Activated T-helper 17 cell treated with anti-CD3 and anti-CD28 coated beads, Interleukin-2, amount 50 U/mL, for 72 hours (primary cell): ENCODE data around the gene OR5D13. TPM values are rescaled to one million over a fixed set of nuclear protein-coding genes. Genes with fewer than 3 reads are reported as not detected.

Source experiments
- ATAC-seq: fragments of 150-1000 bp; cut with Tn5 transposase; replicated peaks from 2 replicates; pipeline ENCODE4 v1.10.0; 2021; ENCODE audit warnings: mild to moderate bottlenecking, moderate library complexity
- H3K27ac Mint-ChIP-seq: one replicate; pipeline ENCODE4 v1.8.0; 2022; ENCODE audit warnings: mixed read lengths
- H3K27me3 Mint-ChIP-seq: one replicate; pipeline ENCODE4 v1.8.0; 2022; ENCODE audit warnings: mixed read lengths
- H3K36me3 Mint-ChIP-seq: one replicate; pipeline ENCODE4 v1.8.0; 2022; ENCODE audit warnings: low read depth, mild to moderate bottlenecking, mixed read lengths
- H3K4me1 Mint-ChIP-seq: one replicate; pipeline ENCODE4 v1.8.0; 2022; ENCODE audit warnings: mixed read lengths
- H3K4me3 Mint-ChIP-seq: one replicate; pipeline ENCODE4 v1.8.0; 2022; ENCODE audit warnings: mild to moderate bottlenecking, mixed read lengths
- H3K9me3 Mint-ChIP-seq: one replicate; pipeline ENCODE4 v1.8.0; 2022; ENCODE audit warnings: mixed read lengths
- total RNA-seq, 2 donors: library from RNA; stranded (reverse); gene quantifications; one replicate each; pipeline ENCODE4 v1.2.3, GENCODE V29; 2022

The OR5D13 gene, protein sequence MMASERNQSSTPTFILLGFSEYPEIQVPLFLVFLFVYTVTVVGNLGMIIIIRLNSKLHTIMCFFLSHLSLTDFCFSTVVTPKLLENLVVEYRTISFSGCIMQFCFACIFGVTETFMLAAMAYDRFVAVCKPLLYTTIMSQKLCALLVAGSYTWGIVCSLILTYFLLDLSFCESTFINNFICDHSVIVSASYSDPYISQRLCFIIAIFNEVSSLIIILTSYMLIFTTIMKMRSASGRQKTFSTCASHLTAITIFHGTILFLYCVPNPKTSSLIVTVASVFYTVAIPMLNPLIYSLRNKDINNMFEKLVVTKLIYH
- total RNA-seq: not detected

DNA sequence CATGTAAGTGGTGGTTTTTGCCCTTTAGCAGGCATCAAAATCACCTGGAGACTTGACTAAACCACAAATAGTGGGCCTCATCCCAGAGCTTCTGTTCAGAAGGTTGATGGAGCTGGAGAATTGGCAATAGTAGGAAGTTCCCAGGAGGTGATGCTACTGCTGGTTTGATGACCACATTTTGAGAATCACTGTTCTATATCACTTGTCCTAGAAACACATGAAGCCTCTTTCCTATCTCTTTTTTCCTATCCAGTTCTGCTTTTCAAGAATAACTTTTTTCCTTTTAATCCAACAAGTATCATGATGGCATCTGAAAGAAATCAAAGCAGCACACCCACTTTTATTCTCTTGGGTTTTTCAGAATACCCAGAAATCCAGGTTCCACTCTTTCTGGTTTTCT lies at the start of gene OR5D13:
Gene OR5D13, plus strand, starts transcription at position 301 of the 400 bp plus-strand sequence. Its CDS starts 0 bp downstream, at position 301.
- no peaks in the 10 kb centered on the region for H3K36me3 Mint-ChIP-seq
- H3K27ac Mint-ChIP-seq: no peak within 1 kb of the TSS
- H3K4me1 Mint-ChIP-seq: no peaks in the 10 kb centered on the region
- no peak for ATAC-seq
- H3K9me3 Mint-ChIP-seq: peaks cover 16% of the 10 kb centered on the region
- no peak within 1 kb of the TSS for H3K4me3 Mint-ChIP-seq
- H3K27me3 Mint-ChIP-seq: no peaks in the 10 kb centered on the region

DNA sequence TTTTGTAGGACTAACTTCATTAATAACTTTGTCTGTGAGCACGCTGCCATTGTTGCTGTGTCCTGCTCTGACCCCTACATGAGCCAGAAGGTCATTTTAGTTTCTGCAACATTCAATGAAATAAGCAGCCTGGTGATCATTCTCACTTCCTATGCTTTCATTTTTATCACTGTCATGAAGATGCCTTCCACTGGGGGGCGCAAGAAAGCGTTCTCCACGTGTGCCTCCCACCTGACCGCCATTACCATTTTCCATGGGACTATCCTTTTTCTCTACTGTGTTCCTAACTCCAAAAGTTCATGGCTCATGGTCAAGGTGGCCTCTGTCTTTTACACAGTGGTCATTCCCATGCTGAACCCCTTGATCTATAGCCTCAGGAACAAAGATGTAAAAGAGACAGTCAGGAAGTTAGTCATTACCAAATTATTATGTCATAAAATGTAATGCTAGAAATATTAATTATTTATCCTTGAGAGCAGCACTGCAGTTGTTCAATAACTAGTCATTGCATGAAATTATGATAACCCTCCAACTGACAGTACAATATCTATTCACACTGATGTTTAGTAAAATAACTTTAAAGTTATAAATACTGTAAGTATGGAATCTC lies 46.4 kb upstream of the OR5D13 start:
- Mint-ChIP-seq H3K4me3 (no peak overlapping the region), H3K27me3 (no peaks in the 10 kb centered on the region), H3K27ac (no peak overlapping the region), H3K4me1 (no peaks in the 10 kb centered on the region), H3K9me3 (peaks cover 8% of the 10 kb centered on the region), H3K36me3 (no peaks in the 10 kb centered on the region)
- no peak for ATAC-seq

DNA sequence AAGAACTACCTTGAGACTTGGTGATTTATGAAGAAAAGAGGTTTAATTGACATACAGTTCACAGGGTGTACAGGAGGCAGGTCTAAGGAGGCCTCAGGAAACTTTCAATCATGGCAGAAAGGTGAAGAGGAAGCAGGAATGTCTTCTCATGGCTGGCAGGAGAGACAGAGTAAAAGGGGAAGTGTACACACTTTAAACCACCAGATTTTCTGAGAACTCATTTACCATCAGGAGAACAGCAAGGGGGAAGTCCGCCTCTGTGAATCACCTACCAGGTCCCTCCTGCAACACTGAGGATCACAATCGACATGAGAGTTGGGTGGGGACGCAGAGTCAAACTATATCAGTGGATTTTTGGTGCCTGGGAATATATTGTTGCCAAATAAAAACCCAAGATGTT lies 40.3 kb upstream of the OR5D13 start:
- peaks cover 17% of the 10 kb centered on the region for H3K9me3 Mint-ChIP-seq

DNA sequence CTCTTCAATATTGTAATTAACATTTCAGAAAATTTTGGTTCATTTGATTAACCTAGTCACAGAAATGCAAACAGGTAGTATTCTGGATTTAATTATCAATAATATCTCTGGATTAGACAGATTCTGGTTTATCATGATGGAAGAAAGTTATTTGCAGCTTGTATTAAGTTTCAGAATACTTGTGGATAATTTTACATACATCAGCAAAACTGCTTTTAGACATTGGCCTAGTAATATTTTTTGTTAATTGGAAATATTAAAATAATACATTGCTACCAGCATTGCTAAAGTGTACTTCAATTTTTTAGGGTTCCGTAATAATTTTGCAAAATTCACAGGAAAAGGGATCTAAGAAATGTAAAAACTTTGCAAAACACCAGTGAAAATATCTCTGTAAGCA lies 18.4 kb downstream of the OR5D13 start:
- peaks cover 21% of the 10 kb centered on the region for H3K9me3 Mint-ChIP-seq
- no peaks in the 10 kb centered on the region for H3K36me3 Mint-ChIP-seq
- H3K4me3 Mint-ChIP-seq: no peak overlapping the region
- H3K4me1 Mint-ChIP-seq: no peaks in the 10 kb centered on the region
- no peak for ATAC-seq
- H3K27ac Mint-ChIP-seq: no peak overlapping the region
- no peaks in the 10 kb centered on the region for H3K27me3 Mint-ChIP-seq

More for the DNA sequence above, 40.3 kb upstream of the OR5D13 start:
- H3K4me3 Mint-ChIP-seq: no peak overlapping the region
- H3K27ac Mint-ChIP-seq: no peak overlapping the region
- H3K4me1 Mint-ChIP-seq: no peaks in the 10 kb centered on the region
- H3K36me3 Mint-ChIP-seq: no peaks in the 10 kb centered on the region
- ATAC-seq: no peak
- no peaks in the 10 kb centered on the region for H3K27me3 Mint-ChIP-seq

DNA sequence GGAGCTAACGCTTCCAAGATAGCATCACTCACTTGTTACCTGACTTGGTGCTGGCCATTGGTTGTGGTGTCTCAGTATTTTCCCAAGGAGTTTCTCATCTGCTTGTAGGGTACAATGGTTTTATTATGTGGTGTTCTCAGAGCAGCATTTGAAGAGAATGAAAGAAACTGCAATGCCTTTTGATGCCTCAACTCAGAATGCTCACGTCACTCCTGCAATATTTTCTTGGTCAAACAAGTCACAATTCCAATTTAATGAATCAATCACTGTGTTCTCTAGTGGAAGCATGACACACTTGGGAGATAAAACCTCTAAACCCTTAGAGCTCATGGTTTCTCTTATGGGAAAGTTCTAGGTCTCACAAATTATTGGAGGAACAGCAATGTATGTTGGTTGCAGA lies 20.1 kb downstream of the OR5D13 start:
- Mint-ChIP-seq H3K4me3 (no peak overlapping the region), H3K27me3 (no peaks in the 10 kb centered on the region), H3K4me1 (no peaks in the 10 kb centered on the region), H3K9me3 (peaks cover 14% of the 10 kb centered on the region), H3K27ac (no peak overlapping the region), H3K36me3 (no peaks in the 10 kb centered on the region)
- no peak for ATAC-seq

DNA sequence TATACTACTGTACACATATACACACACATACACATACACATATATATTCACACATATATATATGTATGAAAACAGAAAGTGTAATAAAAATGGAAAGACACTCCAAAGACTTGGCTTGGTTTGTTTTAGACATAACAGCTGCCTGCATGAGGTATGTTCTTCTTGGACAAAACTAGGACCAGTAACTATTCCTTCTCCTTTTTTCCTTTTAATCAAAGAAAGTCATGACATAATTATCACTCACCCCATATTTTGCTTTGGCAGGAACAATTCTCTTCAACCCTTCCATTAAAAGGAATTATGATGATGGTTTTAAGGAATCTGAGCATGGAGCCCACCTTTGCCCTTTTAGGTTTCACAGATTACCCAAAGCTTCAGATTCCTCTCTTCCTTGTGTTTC lies 22.0 kb downstream of the OR5D13 start, which contains the start of gene OR5D14:
Gene OR5D14, plus strand, starts transcription at position 301 of the 400 bp plus-strand sequence. Its CDS starts 0 bp downstream, at position 301.
- Mint-ChIP-seq H3K4me1 (no peaks in the 10 kb centered on the region), H3K27ac (no peak within 1 kb of the TSS), H3K4me3 (no peak within 1 kb of the TSS), H3K9me3 (peaks cover 28% of the 10 kb centered on the region), H3K36me3 (no peaks in the 10 kb centered on the region), H3K27me3 (no peaks in the 10 kb centered on the region)
- no peak for ATAC-seq

DNA sequence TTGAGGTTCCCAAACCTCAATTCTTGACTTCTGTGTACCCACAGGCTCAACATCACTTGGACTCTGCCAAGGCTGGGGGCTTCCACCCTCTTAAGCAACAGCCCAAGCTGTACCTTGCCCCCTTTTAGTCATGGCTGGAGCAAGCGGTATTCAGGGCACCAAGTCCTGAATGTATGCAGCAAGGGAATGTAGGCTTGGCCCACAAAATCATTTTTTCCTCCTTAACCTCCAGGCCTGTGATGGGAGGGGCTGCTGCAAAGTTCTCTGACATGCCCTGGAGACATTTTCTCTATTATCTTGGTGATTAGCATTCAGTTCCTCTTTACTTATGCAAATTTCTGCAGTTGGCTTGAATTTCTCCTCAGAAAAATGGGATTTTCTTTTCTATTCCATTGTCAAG lies 33.0 kb downstream of the OR5D13 start:
- ATAC-seq: no peak

DNA sequence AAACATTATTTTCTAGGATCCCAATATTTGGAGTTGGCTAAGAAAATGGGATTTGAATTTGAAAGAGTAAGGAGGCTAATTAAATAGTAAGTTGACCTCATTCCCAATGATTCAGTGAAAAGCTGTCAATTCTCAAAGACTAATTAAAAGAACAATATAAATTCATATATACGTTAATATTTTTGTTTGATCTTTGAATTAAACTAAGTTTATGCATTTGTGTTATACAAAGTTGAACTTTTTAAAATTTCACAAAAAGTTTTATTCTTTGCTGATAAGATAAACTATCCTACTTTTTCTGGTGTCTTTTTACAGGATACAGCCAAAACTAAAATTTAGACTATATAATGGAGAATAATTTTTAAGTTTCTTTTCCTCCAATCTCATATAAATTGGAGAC lies 37.8 kb downstream of the OR5D13 start, which contains the start of gene OR5L1:
Gene OR5L1, plus strand, starts transcription at position 301 of the 400 bp plus-strand sequence. CDS start 100 bp downstream, outside the sequence.
- Mint-ChIP-seq H3K27me3 (no peaks in the 10 kb centered on the region), H3K4me1 (no peaks in the 10 kb centered on the region), H3K36me3 (no peaks in the 10 kb centered on the region), H3K4me3 (no peak within 1 kb of the TSS), H3K9me3 (peaks cover 26% of the 10 kb centered on the region), H3K27ac (no peak within 1 kb of the TSS)
- ATAC-seq: no peak

More for the DNA sequence above, 33.0 kb downstream of the OR5D13 start:
- no peaks in the 10 kb centered on the region for H3K36me3 Mint-ChIP-seq
- no peaks in the 10 kb centered on the region for H3K27me3 Mint-ChIP-seq
- H3K9me3 Mint-ChIP-seq: peaks cover 28% of the 10 kb centered on the region
- H3K4me1 Mint-ChIP-seq: no peaks in the 10 kb centered on the region
- H3K27ac Mint-ChIP-seq: no peak overlapping the region
- no peak overlapping the region for H3K4me3 Mint-ChIP-seq

DNA sequence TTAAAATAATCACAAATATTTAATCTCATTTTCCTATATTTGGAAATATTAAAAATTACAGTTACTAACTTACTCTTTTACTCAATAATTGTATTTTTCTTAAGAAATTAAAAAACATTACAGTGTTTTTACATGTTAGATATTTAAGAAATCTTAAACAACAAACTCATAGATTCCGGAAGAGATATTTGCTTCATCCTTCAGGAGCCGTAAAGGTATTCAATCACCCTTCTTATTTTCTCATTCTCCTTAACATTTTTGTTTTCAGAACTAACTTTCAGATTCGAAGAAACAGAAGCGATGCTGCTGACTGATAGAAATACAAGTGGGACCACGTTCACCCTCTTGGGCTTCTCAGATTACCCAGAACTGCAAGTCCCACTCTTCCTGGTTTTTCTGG lies 46.1 kb downstream of the OR5D13 start, which contains the start of gene OR5D18:
Gene OR5D18, plus strand, starts transcription at position 301 of the 400 bp plus-strand sequence. Its CDS starts 0 bp downstream, at position 301.
- Mint-ChIP-seq H3K4me1 (no peaks in the 10 kb centered on the region), H3K27me3 (no peaks in the 10 kb centered on the region), H3K27ac (no peak within 1 kb of the TSS), H3K9me3 (peaks cover 25% of the 10 kb centered on the region), H3K36me3 (no peaks in the 10 kb centered on the region), H3K4me3 (no peak within 1 kb of the TSS)
- no peak for ATAC-seq

Other genes with a start within 250 kb of the OR5D13 start
- gene OR4C15, start 219.0 kb upstream of the OR5D13 start, total RNA-seq: not detected
- gene OR4C16, start 201.3 kb upstream of the OR5D13 start, total RNA-seq: not detected
- not detected for gene OR4C11, start 165.8 kb upstream of the OR5D13 start, total RNA-seq
- not detected for gene OR4P4, start 138.3 kb upstream of the OR5D13 start, total RNA-seq
- not detected for gene OR4S2, start 125.1 kb upstream of the OR5D13 start, total RNA-seq
- not detected for gene OR4C6, start 111.2 kb upstream of the OR5D13 start, total RNA-seq
- gene OR5D14, start 22.1 kb downstream of the OR5D13 start, total RNA-seq: not detected
- not detected for gene OR5L1, start 37.9 kb downstream of the OR5D13 start, total RNA-seq
- gene OR5D18, start 46.2 kb downstream of the OR5D13 start, total RNA-seq: not detected
- not detected for gene OR5L2, start 53.8 kb downstream of the OR5D13 start, total RNA-seq
- not detected for gene OR5D16, start 65.3 kb downstream of the OR5D13 start, total RNA-seq
- gene TRIM51, start 109.9 kb downstream of the OR5D13 start, total RNA-seq: not detected
- gene OR5W2, start 141.1 kb downstream of the OR5D13 start, total RNA-seq: not detected
- not detected for gene OR5I1, start 163.0 kb downstream of the OR5D13 start, total RNA-seq
- not detected for gene OR10AG1, start 196.5 kb downstream of the OR5D13 start, total RNA-seq
- gene OR5F1, start 221.2 kb downstream of the OR5D13 start, total RNA-seq: not detected